SK-N-SH (cell line): Measurements from ENCODE around the gene PDE9A.

Experiments used
- EP300 ChIP-seq, 2 experiments: IDR thresholded peaks; 2 replicates each; pipeline versions ENCODE4 v1.4.0 to v1.6.1; 2012; ENCODE audit warnings: borderline replicate concordance in 1 of 2, low read depth in 1 of 2, low read length in 1 of 2
- RFX5 ChIP-seq: IDR thresholded peaks from 2 replicates; pipeline ENCODE4 v1.6.1; 2012; ENCODE audit warnings: mild to moderate bottlenecking, improper control_type of control experiment, low read length
- SMC3 ChIP-seq: IDR thresholded peaks from 2 replicates; pipeline ENCODE4 v1.6.1; 2012; ENCODE audit warnings: low read depth, low read length, improper control_type of control experiment
- TAF1 ChIP-seq: IDR thresholded peaks from 2 replicates; pipeline ENCODE4 v1.6.1; 2012; ENCODE audit warnings: low read depth, mild to moderate bottlenecking, low read length, moderate library complexity, borderline replicate concordance
- TCF12 ChIP-seq: IDR thresholded peaks from 2 replicates; pipeline ENCODE4 v1.4.0; 2012
- TF ChIP-seq, protein P1 (sequence below): fragments of 200-600 bp; sonication (generic); IDR thresholded peaks from 2 replicates; pipeline ENCODE4 v1.6.1; 2017; ENCODE audit warnings: antibody characterized with exemption, mild to moderate bottlenecking, moderate library complexity

DNA sequence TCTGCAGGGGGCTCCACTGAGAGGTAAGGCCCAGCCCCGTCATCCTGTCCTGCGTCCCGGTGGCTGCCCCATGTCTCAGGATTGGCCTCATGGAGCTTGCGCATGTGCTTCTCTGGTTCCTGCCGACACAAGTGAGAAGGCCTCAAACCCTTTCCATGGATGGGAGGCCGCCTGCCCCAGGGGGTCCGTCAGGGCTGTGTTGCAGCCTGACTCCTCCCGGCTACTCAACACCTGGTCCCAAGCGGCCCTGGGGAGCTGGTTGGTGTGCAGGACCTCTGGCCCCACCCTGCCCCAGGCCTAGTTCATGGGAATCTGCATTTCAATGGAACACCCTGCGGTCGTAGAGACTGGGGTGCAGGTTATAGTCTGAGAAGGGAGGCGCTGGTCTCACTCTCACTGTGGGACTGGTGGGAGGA, 21.1 kb upstream of the PDE9A start:
- TF ChIP-seq EP300 (IDR thresholded peaks at IDR 0.05; ENCODE audit: borderline replicate concordance in 1 of 2, low read depth in 1 of 2, low read length in 1 of 2) (no peak), TAF1 (no peak), SMC3 (no peak), TCF12 (no peak), RFX5 (no peak)
- TF ChIP-seq, protein P1, sequence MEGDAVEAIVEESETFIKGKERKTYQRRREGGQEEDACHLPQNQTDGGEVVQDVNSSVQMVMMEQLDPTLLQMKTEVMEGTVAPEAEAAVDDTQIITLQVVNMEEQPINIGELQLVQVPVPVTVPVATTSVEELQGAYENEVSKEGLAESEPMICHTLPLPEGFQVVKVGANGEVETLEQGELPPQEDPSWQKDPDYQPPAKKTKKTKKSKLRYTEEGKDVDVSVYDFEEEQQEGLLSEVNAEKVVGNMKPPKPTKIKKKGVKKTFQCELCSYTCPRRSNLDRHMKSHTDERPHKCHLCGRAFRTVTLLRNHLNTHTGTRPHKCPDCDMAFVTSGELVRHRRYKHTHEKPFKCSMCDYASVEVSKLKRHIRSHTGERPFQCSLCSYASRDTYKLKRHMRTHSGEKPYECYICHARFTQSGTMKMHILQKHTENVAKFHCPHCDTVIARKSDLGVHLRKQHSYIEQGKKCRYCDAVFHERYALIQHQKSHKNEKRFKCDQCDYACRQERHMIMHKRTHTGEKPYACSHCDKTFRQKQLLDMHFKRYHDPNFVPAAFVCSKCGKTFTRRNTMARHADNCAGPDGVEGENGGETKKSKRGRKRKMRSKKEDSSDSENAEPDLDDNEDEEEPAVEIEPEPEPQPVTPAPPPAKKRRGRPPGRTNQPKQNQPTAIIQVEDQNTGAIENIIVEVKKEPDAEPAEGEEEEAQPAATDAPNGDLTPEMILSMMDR = no peak
